GM21423 (cell line): ENCODE measurements around the gene FAM216B.
"Not testable (repeated sequence)": the region's sequence is repeated elsewhere in the genome, so short reads cannot be mapped to it uniquely, and the experiment has no call there.

Experiments used
- ATAC-seq: cut with Tn5 transposase; IDR thresholded peaks from one replicate; pipeline ENCODE4 v1.9.1; 2021; ENCODE audit warnings: mild to moderate bottlenecking, moderate library complexity; ENCODE audit not compliant: unreplicated experiment

The FAM216B gene

GRCh38 chr13:42777467-42777866, 3.9 kb upstream of the FAM216B start:
- no peak for ATAC-seq

- no peak for ATAC-seq
These were observed 1.3 kb upstream of the FAM216B start for GRCh38 chr13:42780044-42780443.

GRCh38 chr13:42786715-42787114, 5.3 kb downstream of the FAM216B start:
- no peak for ATAC-seq

- no peak for ATAC-seq
These were observed 7.2 kb downstream of the FAM216B start for GRCh38 chr13:42788601-42789000.

GRCh38 chr13:42792154-42792553, 10.8 kb downstream of the FAM216B start:
- no peak for ATAC-seq

GRCh38 chr13:42794577-42795275, 13.3 kb downstream of the FAM216B start:
- no peak for ATAC-seq

- ATAC-seq: no peak
These were observed 14.3 kb downstream of the FAM216B start for GRCh38 chr13:42795666-42796065.

- no peak for ATAC-seq
These were observed 15.5 kb downstream of the FAM216B start for GRCh38 chr13:42796747-42797356.

- ATAC-seq: no peak
These were observed 16.7 kb downstream of the FAM216B start for GRCh38 chr13:42798118-42798517.

- no peak for ATAC-seq
These were observed 18.8 kb downstream of the FAM216B start for GRCh38 chr13:42800109-42800643.

GRCh38 chr13:42803563-42804204, 22.3 kb downstream of the FAM216B start:
- ATAC-seq: no peak

GRCh38 chr13:42804244-42804874, 23.0 kb downstream of the FAM216B start:
- ATAC-seq: peak; percentile 72

GRCh38 chr13:42807241-42807640, 25.9 kb downstream of the FAM216B start:
- ATAC-seq: no peak

GRCh38 chr13:42807866-42808265, 26.5 kb downstream of the FAM216B start:
- no peak for ATAC-seq

- ATAC-seq: no peak
These were observed 27.1 kb downstream of the FAM216B start for GRCh38 chr13:42808341-42808940.

GRCh38 chr13:42812316-42812715, 30.9 kb downstream of the FAM216B start:
- ATAC-seq: no peak

GRCh38 chr13:42814868-42815267, 33.5 kb downstream of the FAM216B start:
- ATAC-seq: no peak

GRCh38 chr13:42815681-42816080, 34.3 kb downstream of the FAM216B start:
- ATAC-seq: no peak

GRCh38 chr13:42816538-42816937, 35.2 kb downstream of the FAM216B start:
- ATAC-seq: no peak

- ATAC-seq: not testable (repeated sequence)
These were observed 38.3 kb downstream of the FAM216B start for GRCh38 chr13:42819687-42820086.

- ATAC-seq: no peak
These were observed 39.1 kb downstream of the FAM216B start for GRCh38 chr13:42820451-42820850.
